ENCODE results near the gene CNTN5. TPM values are rescaled to one million over a fixed set of nuclear protein-coding genes. Genes with fewer than 3 reads are reported as not detected.

The CNTN5 gene
- polyA plus RNA-seq, 1 of the 3 experiments (the other 2 are of a cell fraction) = not detected

GRCh38 chr11:100302824-100303223, 1282.1 kb downstream of the CNTN5 start:
- CTCF ChIA-PET = no interaction called here
- no peak overlapping the region for H3K27ac ChIP-seq (ENCODE audit: low read depth in 2 of 2, low read length in 1 of 2)
- H3F3A ChIP-seq (replicated peaks; ENCODE audit: insufficient read depth) = no peaks in the 10 kb centered on the region
- no peak for TF ChIP-seq REST (IDR thresholded peaks at IDR 0.05; ENCODE audit: low read depth, low read length)
- no peak for TF ChIP-seq SMC3 (IDR thresholded peaks at IDR 0.05; ENCODE audit: low read depth, low read length)
- TF ChIP-seq RXRA (IDR thresholded peaks at IDR 0.05; ENCODE audit: borderline replicate concordance, low read depth) = no peak
- TF ChIP-seq ELF1 (IDR thresholded peaks at IDR 0.05) = no peak
- TF ChIP-seq EP300 (IDR thresholded peaks at IDR 0.05; ENCODE audit: borderline replicate concordance in 1 of 2, low read depth in 1 of 2, low read length in 1 of 2) = no peak
- TF ChIP-seq PBX3 (IDR thresholded peaks at IDR 0.05) = no peak
- TF ChIP-seq SIN3A (IDR thresholded peaks at IDR 0.05; ENCODE audit: borderline replicate concordance, low read depth, low read length) = no peak
- TF ChIP-seq NFIC (IDR thresholded peaks at IDR 0.05; ENCODE audit: borderline replicate concordance) = no peak
- TF ChIP-seq GABPA (IDR thresholded peaks at IDR 0.05; ENCODE audit: low read depth) = no peak
- H3K9ac ChIP-seq = no peak overlapping the region
- H3K4me2 ChIP-seq = no peak overlapping the region
- no peaks in the 10 kb centered on the region for H3K79me2 ChIP-seq (ENCODE audit: insufficient read depth)
- H3K4me1 ChIP-seq (ENCODE audit: control insufficient read depth in 1 of 2, insufficient read depth in 2 of 2, low read depth in 1 of 2, low read length in 1 of 2) = no peaks in the 10 kb centered on the region
- H3K9me3 ChIP-seq = no peaks in the 10 kb centered on the region
- POLR2A ChIA-PET = no interaction called here
- no peak overlapping the region for H2AFZ ChIP-seq (ENCODE audit: low read depth)
- DNase-seq = no peak
- H3K36me3 ChIP-seq (replicated peaks in 1 of 2; ENCODE audit: control insufficient read depth in 1 of 2, insufficient read depth in 2 of 2, low read length in 1 of 2) = no peaks in the 10 kb centered on the region
- H3K9me2 ChIP-seq = no peaks in the 10 kb centered on the region
- H3K27me3 ChIP-seq (ENCODE audit: insufficient read depth) = no peaks in the 10 kb centered on the region
- no peak overlapping the region for H3K4me3 ChIP-seq (ENCODE audit: low read depth in 2 of 2, low read length in 1 of 2)
- H4K20me1 ChIP-seq (ENCODE audit: insufficient read depth) = no peaks in the 10 kb centered on the region
- 3% methylated on average over 3 of the region's 3 CpGs for WGBS (ENCODE audit: low lambda C conversion rate)

GRCh38 chr11:100303897-100304296, 1283.1 kb downstream of the CNTN5 start:
- no peak for DNase-seq
- Histone ChIP-seq H3K79me2 (ENCODE audit: insufficient read depth) (no peaks in the 10 kb centered on the region), H3F3A (replicated peaks; ENCODE audit: insufficient read depth) (no peaks in the 10 kb centered on the region), H3K9me3 (no peaks in the 10 kb centered on the region), H3K36me3 (replicated peaks in 1 of 2; ENCODE audit: control insufficient read depth in 1 of 2, insufficient read depth in 2 of 2, low read length in 1 of 2) (no peaks in the 10 kb centered on the region), H3K4me1 (ENCODE audit: control insufficient read depth in 1 of 2, insufficient read depth in 2 of 2, low read depth in 1 of 2, low read length in 1 of 2) (no peaks in the 10 kb centered on the region), H3K27me3 (ENCODE audit: insufficient read depth) (no peaks in the 10 kb centered on the region), H3K9me2 (no peaks in the 10 kb centered on the region), H3K9ac (no peak overlapping the region), H3K4me2 (no peak overlapping the region), H4K20me1 (ENCODE audit: insufficient read depth) (no peaks in the 10 kb centered on the region), H3K27ac (ENCODE audit: low read depth in 2 of 2, low read length in 1 of 2) (no peak overlapping the region), H3K4me3 (ENCODE audit: low read depth in 2 of 2, low read length in 1 of 2) (no peak overlapping the region), H2AFZ (ENCODE audit: low read depth) (no peak overlapping the region)
- 1% methylated on average over 3 of the region's 3 CpGs for WGBS (ENCODE audit: low lambda C conversion rate)
- POLR2A ChIA-PET = no interaction called here
- TF ChIP-seq YY1 (IDR thresholded peaks at IDR 0.05; ENCODE audit: low read depth) (no peak), TAF1 (IDR thresholded peaks at IDR 0.05; ENCODE audit: borderline replicate concordance, low read depth, low read length) (no peak), SIN3A (IDR thresholded peaks at IDR 0.05; ENCODE audit: borderline replicate concordance, low read depth, low read length) (no peak), POLR2AphosphoS5 (IDR thresholded peaks at IDR 0.05; ENCODE audit: low read depth, low read length) (no peak), MEF2A (IDR thresholded peaks at IDR 0.05; ENCODE audit: borderline replicate concordance, low read depth) (no peak), EZH2phosphoT487 (IDR thresholded peaks at IDR 0.05; ENCODE audit: borderline replicate concordance, low read depth) (no peak), USF2 (IDR thresholded peaks at IDR 0.05; ENCODE audit: borderline replicate concordance, low read depth, low read length) (no peak), NRF1 (IDR thresholded peaks at IDR 0.05; ENCODE audit: low read depth, low read length) (no peak), GATA2 (CRISPR knock-in tag; IDR thresholded peaks at IDR 0.05) (no peak), NFIC (IDR thresholded peaks at IDR 0.05; ENCODE audit: borderline replicate concordance) (no peak), JUND (IDR thresholded peaks at IDR 0.05) (no peak), EP300 (IDR thresholded peaks at IDR 0.05; ENCODE audit: borderline replicate concordance in 1 of 2, low read depth in 1 of 2, low read length in 1 of 2) (no peak), RCOR1 (IDR thresholded peaks at IDR 0.05; ENCODE audit: low read length) (no peak), GABPA (IDR thresholded peaks at IDR 0.05; ENCODE audit: low read depth) (no peak), FOXJ3 (CRISPR knock-in tag; IDR thresholded peaks at IDR 0.05) (no peak), RXRA (IDR thresholded peaks at IDR 0.05; ENCODE audit: borderline replicate concordance, low read depth) (no peak), MXI1 (IDR thresholded peaks at IDR 0.05; ENCODE audit: low read depth, low read length) (no peak), CTCF (IDR thresholded peaks at IDR 0.05) (no peak)
- CTCF ChIA-PET = no interaction called here

Data from SK-N-SH (cell line).